DOHH2 (cell line): ENCODE results near the gene TMCC3.

Experiments used
- H3F3A ChIP-seq: fragments of 200-600 bp; sonication (generic), shearing (Covaris generic); 2 replicates; pipeline ENCODE4 v1.6.0; 2016; ENCODE audit warnings: antibody characterized with exemption, mild to moderate bottlenecking; ENCODE audit not compliant: control insufficient read depth, insufficient read depth
- H3K27ac ChIP-seq: fragments of 200-600 bp; sonication (generic); 2 replicates; pipeline ENCODE4 v1.5.1; 2014; ENCODE audit warnings: low read depth, mild to moderate bottlenecking, low read length, moderate library complexity
- H3K27me3 ChIP-seq: fragments of 200-600 bp; sonication (generic); 2 replicates; pipeline ENCODE4 v1.6.1; 2014; ENCODE audit warnings: mild to moderate bottlenecking, low read length, mixed read lengths; ENCODE audit not compliant: control insufficient read depth
- H3K36me3 ChIP-seq: fragments of 200-600 bp; sonication (generic); 2 replicates; pipeline ENCODE4 v1.6.1; 2014; ENCODE audit warnings: mild to moderate bottlenecking, low read length, moderate library complexity, mixed read lengths; ENCODE audit not compliant: control insufficient read depth
- H3K4me1 ChIP-seq: fragments of 200-600 bp; sonication (generic); 2 replicates; pipeline ENCODE4 v1.6.1; 2014; ENCODE audit warnings: mild to moderate bottlenecking, low read length, mixed read lengths; ENCODE audit not compliant: control insufficient read depth
- H3K4me2 ChIP-seq: fragments of 200-600 bp; sonication (generic); 2 replicates; pipeline ENCODE4 v1.6.0; 2014; ENCODE audit warnings: mild to moderate bottlenecking, low read length, moderate library complexity
- H3K4me3 ChIP-seq: fragments of 200-600 bp; sonication (generic); 2 replicates; pipeline ENCODE4 v1.5.1; 2014; ENCODE audit warnings: mild to moderate bottlenecking, low read length, mixed read lengths
- H3K79me2 ChIP-seq: fragments of 200-600 bp; sonication (generic); 2 replicates; pipeline ENCODE4 v1.6.1; 2014; ENCODE audit warnings: mild to moderate bottlenecking, low read length, mixed read lengths; ENCODE audit not compliant: control insufficient read depth
- H3K9me2 ChIP-seq: fragments of 200-600 bp; sonication (generic); replicated peaks from 2 replicates; pipeline ENCODE4 v1.6.1; 2014; ENCODE audit warnings: mild to moderate bottlenecking, low read length, mixed read lengths; ENCODE audit not compliant: control insufficient read depth
- H3K9me3 ChIP-seq: fragments of 200-600 bp; sonication (generic); 2 replicates; pipeline ENCODE4 v1.6.1; 2014; ENCODE audit warnings: antibody characterized with exemption, low read length, mixed read lengths; ENCODE audit not compliant: control insufficient read depth, insufficient read depth
- H4K20me1 ChIP-seq: fragments of 200-600 bp; sonication (generic); 2 replicates; pipeline ENCODE4 v1.6.0; 2014; ENCODE audit warnings: low read depth, mild to moderate bottlenecking, antibody characterized with exemption, low read length, moderate library complexity; ENCODE audit not compliant: control insufficient read depth, insufficient read depth
- EZH2phosphoT487 ChIP-seq: fragments of 200-600 bp; sonication (generic); IDR thresholded peaks from 2 replicates; pipeline ENCODE4 v1.6.1; 2017; ENCODE audit warnings: borderline replicate concordance, mild to moderate bottlenecking, antibody characterized with exemption, low read length, moderate library complexity, mixed read lengths
- TF ChIP-seq, protein P1 (sequence below): fragments of 200-600 bp; sonication (generic); IDR thresholded peaks from one replicate; pipeline ENCODE4 v1.5.1; 2014; ENCODE audit warnings: antibody characterized with exemption, mild to moderate bottlenecking, low read depth, low read length; ENCODE audit not compliant: poor library complexity, severe bottlenecking

Gene TMCC3

GRCh38 chr12:94618995-94619695 is 31.2 kb downstream of the TMCC3 start:
- H4K20me1 ChIP-seq, result no peaks in the 10 kb centered on the region
- H3K27ac ChIP-seq, result no peak overlapping the region
- H3K4me3 ChIP-seq, result no peak overlapping the region
- no peaks in the 10 kb centered on the region for H3K9me2 ChIP-seq
- TF ChIP-seq EZH2phosphoT487, result no peak
- TF ChIP-seq, protein P1, sequence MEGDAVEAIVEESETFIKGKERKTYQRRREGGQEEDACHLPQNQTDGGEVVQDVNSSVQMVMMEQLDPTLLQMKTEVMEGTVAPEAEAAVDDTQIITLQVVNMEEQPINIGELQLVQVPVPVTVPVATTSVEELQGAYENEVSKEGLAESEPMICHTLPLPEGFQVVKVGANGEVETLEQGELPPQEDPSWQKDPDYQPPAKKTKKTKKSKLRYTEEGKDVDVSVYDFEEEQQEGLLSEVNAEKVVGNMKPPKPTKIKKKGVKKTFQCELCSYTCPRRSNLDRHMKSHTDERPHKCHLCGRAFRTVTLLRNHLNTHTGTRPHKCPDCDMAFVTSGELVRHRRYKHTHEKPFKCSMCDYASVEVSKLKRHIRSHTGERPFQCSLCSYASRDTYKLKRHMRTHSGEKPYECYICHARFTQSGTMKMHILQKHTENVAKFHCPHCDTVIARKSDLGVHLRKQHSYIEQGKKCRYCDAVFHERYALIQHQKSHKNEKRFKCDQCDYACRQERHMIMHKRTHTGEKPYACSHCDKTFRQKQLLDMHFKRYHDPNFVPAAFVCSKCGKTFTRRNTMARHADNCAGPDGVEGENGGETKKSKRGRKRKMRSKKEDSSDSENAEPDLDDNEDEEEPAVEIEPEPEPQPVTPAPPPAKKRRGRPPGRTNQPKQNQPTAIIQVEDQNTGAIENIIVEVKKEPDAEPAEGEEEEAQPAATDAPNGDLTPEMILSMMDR, result no peak
- H3K79me2 ChIP-seq, result no peaks in the 10 kb centered on the region
- no peaks in the 10 kb centered on the region for H3K4me1 ChIP-seq
- H3F3A ChIP-seq, result no peaks in the 10 kb centered on the region
- peaks cover 8% of the 10 kb centered on the region for H3K27me3 ChIP-seq
- no peaks in the 10 kb centered on the region for H3K9me3 ChIP-seq
- no peak overlapping the region for H3K4me2 ChIP-seq
- H3K36me3 ChIP-seq, result no peaks in the 10 kb centered on the region

GRCh38 chr12:94617101-94617500 is 33.3 kb downstream of the TMCC3 start:
- Histone ChIP-seq H3K4me2 (no peak overlapping the region), H3K36me3 (no peaks in the 10 kb centered on the region), H3K4me1 (no peaks in the 10 kb centered on the region), H3F3A (no peaks in the 10 kb centered on the region), H3K9me3 (no peaks in the 10 kb centered on the region), H3K27me3 (peaks cover 8% of the 10 kb centered on the region), H3K79me2 (no peaks in the 10 kb centered on the region), H3K9me2 (no peaks in the 10 kb centered on the region), H3K4me3 (no peak overlapping the region), H4K20me1 (no peaks in the 10 kb centered on the region), H3K27ac (no peak overlapping the region)
- no peak for TF ChIP-seq EZH2phosphoT487
- TF ChIP-seq, protein P1, result no peak

DNA sequence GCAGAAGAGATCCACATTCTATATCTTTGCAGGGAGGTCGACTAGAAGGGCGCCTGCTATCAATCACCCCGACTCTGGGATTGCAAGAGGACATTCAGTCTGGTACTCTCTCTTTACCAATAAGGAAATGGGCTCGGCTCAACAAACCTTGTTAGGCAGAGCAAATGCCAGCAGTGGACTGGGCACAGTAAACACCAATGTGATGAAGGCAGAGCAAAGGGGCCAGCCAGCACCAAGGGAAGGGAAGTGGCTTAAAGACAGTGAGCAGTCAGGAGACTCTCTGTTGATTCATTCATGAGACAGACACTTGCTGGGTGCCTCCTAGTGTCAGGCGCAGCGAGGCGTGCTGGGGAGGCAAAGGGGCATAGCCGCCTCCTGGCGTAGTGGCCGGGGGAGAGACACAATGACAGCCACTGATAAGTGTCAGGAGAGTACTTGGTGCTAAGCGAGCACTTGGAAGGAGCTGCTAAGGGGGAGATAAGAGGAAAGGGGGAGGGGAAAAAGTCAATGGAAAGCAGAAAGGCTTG is 34.1 kb downstream of the TMCC3 start:
- no peak for TF ChIP-seq EZH2phosphoT487
- TF ChIP-seq, protein P1, result no peak
- Histone ChIP-seq H3F3A (no peaks in the 10 kb centered on the region), H3K9me2 (no peaks in the 10 kb centered on the region), H3K4me2 (no peak overlapping the region), H3K9me3 (no peaks in the 10 kb centered on the region), H3K27ac (no peak overlapping the region), H3K4me3 (no peak overlapping the region), H3K4me1 (no peaks in the 10 kb centered on the region), H3K36me3 (no peaks in the 10 kb centered on the region), H3K79me2 (no peaks in the 10 kb centered on the region), H4K20me1 (no peaks in the 10 kb centered on the region), H3K27me3 (peaks cover 8% of the 10 kb centered on the region)
